GM12878 (cell line): ENCODE data around the gene C8B. TPM values are rescaled to one million over a fixed set of nuclear protein-coding genes. Genes with fewer than 3 reads are reported as not detected.

Experiments used
- ATAC-seq: fragments of 200-7000 bp; cut with Tn5 transposase; 3 replicates; pipeline ENCODE4 v1.9.1; 2020; ENCODE audit warnings: mild to moderate bottlenecking, moderate library complexity
- BruUV-seq: library from RNA; stranded (reverse); fragments of 400-500 nt; replicated peaks from 2 replicates; lab custom pipeline; 2021; lab: Mats Ljungman, UMichigan
- CTCF ChIA-PET: fragments of 300-600 bp; sonication (Branson Sonifier 250); formaldehyde crosslinking; extraction: SDS; loops from one replicate; lab custom pipeline; 2021; ENCODE audit warnings: inconsistent platforms; lab: Yijun Ruan, JAX
- POLR2A ChIA-PET: fragments of 350-600 bp; formaldehyde crosslinking; extraction: SDS; loops from one replicate; lab custom pipeline; 2021; ENCODE audit warnings: inconsistent platforms; lab: Charles Lee
- RAD21 ChIA-PET: fragments of 300-600 bp; sonication (Branson Sonifier 250); formaldehyde crosslinking; loops from one replicate; lab custom pipeline; 2023; ENCODE audit warnings: antibody characterized with exemption; ENCODE audit not compliant: unreplicated experiment; lab: Charles Lee
- SMC1A ChIA-PET: fragments of 300-600 bp; sonication (Branson Sonifier 250); formaldehyde crosslinking; loops from one replicate; lab custom pipeline; 2023; ENCODE audit not compliant: unreplicated experiment, uncharacterized antibody; lab: Charles Lee
- DNase-seq: peaks from one replicate; pipeline ENCODE4 v3.0.0-alpha.2; 2011; ENCODE audit warnings: low read depth, low spot score
- FAIRE-seq: peaks from 3 replicates; lab custom pipeline; 2011; peaks lifted over from hg19 to GRCh38; lab: Jason Lieb, UNC
- H2AFZ ChIP-seq: 2 replicates; pipeline ENCODE4 v1.6.0; 2011; ENCODE audit warnings: low read depth, low read length, control low read depth; ENCODE audit not compliant: control insufficient read depth
- H3K27ac ChIP-seq: 2 replicates; pipeline ENCODE4 v1.5.1; 2011; ENCODE audit warnings: control low read depth; ENCODE audit not compliant: control insufficient read depth, insufficient read depth
- H3K27me3 ChIP-seq, 2 experiments: replicated peaks in 1 of 2; 2 replicates each; pipeline versions ENCODE4 v1.6.0 to v1.6.1; 2011; ENCODE audit warnings: low read length in 1 of 2; ENCODE audit not compliant: control insufficient read depth in 2 of 2, insufficient read depth in 2 of 2
- H3K36me3 ChIP-seq, 2 experiments: 2 replicates each; pipeline ENCODE4 v1.5.1; 2011; ENCODE audit warnings: low read length in 1 of 2; ENCODE audit not compliant: control insufficient read depth in 2 of 2, insufficient read depth in 2 of 2
- H3K4me1 ChIP-seq: 2 replicates; pipeline ENCODE4 v1.6.1; 2011; ENCODE audit warnings: mild to moderate bottlenecking, low read length, moderate library complexity, mixed read lengths; ENCODE audit not compliant: control insufficient read depth, insufficient read depth
- H3K4me2 ChIP-seq: 2 replicates; pipeline ENCODE4 v1.6.0; 2011; ENCODE audit warnings: control low read depth; ENCODE audit not compliant: control insufficient read depth, insufficient read depth
- H3K4me3 ChIP-seq: fragments of 200-600 bp; sonication (generic); 2 replicates; pipeline ENCODE4 v1.5.1; 2016
- H3K79me2 ChIP-seq: 2 replicates; pipeline ENCODE4 v1.6.0; 2011; ENCODE audit warnings: low read length; ENCODE audit not compliant: control insufficient read depth, insufficient read depth
- H3K9ac ChIP-seq: 2 replicates; pipeline ENCODE4 v1.8.0; 2011; ENCODE audit warnings: low read length, control low read depth, mixed read lengths; ENCODE audit not compliant: control insufficient read depth, insufficient read depth
- H3K9me3 ChIP-seq: replicated peaks from 3 replicates; pipeline ENCODE4 v1.5.1; 2011; ENCODE audit warnings: mild to moderate bottlenecking, low read length; ENCODE audit not compliant: control insufficient read depth, insufficient read depth
- H4K20me1 ChIP-seq: 2 replicates; pipeline ENCODE4 v1.6.0; 2011; ENCODE audit not compliant: control insufficient read depth, insufficient read depth
- BRCA1 ChIP-seq: IDR thresholded peaks from 2 replicates; pipeline ENCODE4 v1.6.1; 2011; ENCODE audit warnings: low read depth, low read length, improper control_type of control experiment
- EGR1 ChIP-seq, 2 experiments: IDR thresholded peaks; 1 replicate in 1 of 2; 2 replicates in 1 of 2; pipeline ENCODE4 v1.6.1; 2011 to 2012; ENCODE audit warnings: low read depth in 2 of 2, low read length in 2 of 2, borderline replicate concordance in 1 of 2, mild to moderate bottlenecking in 1 of 2, moderate library complexity in 1 of 2
- FOXM1 ChIP-seq: IDR thresholded peaks from 2 replicates; pipeline ENCODE4 v1.6.1; 2012; ENCODE audit warnings: low read depth, mild to moderate bottlenecking, inconsistent platforms, low read length, moderate library complexity
- HSF1 ChIP-seq: fragments of 150-350 bp; IDR thresholded peaks from 2 replicates; pipeline ENCODE4 v1.6.1; 2014; ENCODE audit warnings: mild to moderate bottlenecking, low read depth, low read length
- JUNB ChIP-seq: IDR thresholded peaks from 2 replicates; pipeline ENCODE4 v1.6.1; 2016; ENCODE audit warnings: antibody characterized with exemption, mild to moderate bottlenecking
- POLR2A ChIP-seq: IDR thresholded peaks from 2 replicates; pipeline ENCODE4 v1.6.1; 2011; ENCODE audit warnings: low read depth, mild to moderate bottlenecking, low read length
- POU2F2 ChIP-seq: IDR thresholded peaks from 3 replicates; pipeline ENCODE4 v1.6.1; 2011; ENCODE audit warnings: low read depth, mild to moderate bottlenecking, low read length, borderline replicate concordance
- SPI1 ChIP-seq: IDR thresholded peaks from 2 replicates; pipeline ENCODE4 v1.6.1; 2011; ENCODE audit warnings: low read depth, mild to moderate bottlenecking, low read length, moderate library complexity, borderline replicate concordance; ENCODE audit not compliant: insufficient read depth
- SREBF2 ChIP-seq: IDR thresholded peaks from 2 replicates; pipeline ENCODE4 v1.6.1; 2012; ENCODE audit warnings: mild to moderate bottlenecking, low read length
- ZBTB4 ChIP-seq: fragments of 450-650 bp; formaldehyde crosslinking; IDR thresholded peaks from 2 replicates; pipeline ENCODE4 v1.4.0; 2022; ENCODE audit warnings: mild to moderate bottlenecking, moderate library complexity
- ZNF274 ChIP-seq: IDR thresholded peaks from one replicate; pipeline ENCODE4 v1.8.0; 2011; ENCODE audit not compliant: insufficient read length, insufficient read depth
- ZNF622 ChIP-seq: fragments of 450-650 bp; IDR thresholded peaks from 2 replicates; pipeline ENCODE4 v1.6.1; 2017; ENCODE audit warnings: mild to moderate bottlenecking, inconsistent platforms
- WGBS: methylation state at CpG from one replicate; pipeline ENCODE4 v1.1.6; 2016; ENCODE audit warnings: low lambda C conversion rate; ENCODE audit not compliant: insufficient replicate concordance, insufficient coverage; ENCODE audit errors: missing lambda C conversion rate; 5-methylcytosine and 5-hydroxymethylcytosine counted together
- in situ Hi-C: fragments of 300-500 bp; cut with MboI; formaldehyde crosslinking; loops from 9 replicates; pipeline ENCODE4 v1.14.3; 2018; ENCODE audit warnings: mixed read lengths
- intact Hi-C: fragments of 100-400 bp; cut with micrococcal nuclease; formaldehyde crosslinking; loops from one replicate; pipeline ENCODE4 v1.14.2; 2022; ENCODE audit not compliant: unreplicated experiment
- polyA plus RNA-seq, 11 experiments: library from polyadenylated mRNA; depleted of rRNA in 4 of 11; unstranded in 6 of 11; stranded (reverse) in 5 of 11; fragments of >200 nt; fragmentation: Nextera tagmentation in 4 of 11; fragmentation: Illumina TruSeq in 1 of 11; extraction: Ambion mirVana in 4 of 11; extraction: Trizol in 1 of 11; gene quantifications; 1 replicate in 1 of 11; 2 replicates in 10 of 11; pipeline versions ENCODE4 v1.2.1 to v1.2.3, GENCODE V29; 2011 to 2016; ENCODE audit warnings: inconsistent platforms in 2 of 11, missing spikeins in 2 of 11, low read depth in 1 of 11
- total RNA-seq, 4 experiments: library from RNA; depleted of rRNA in 3 of 4; stranded (reverse); fragments of >200 nt in 3 of 4; fragmentation: Illumina TruSeq in 1 of 4; extraction: Trizol in 1 of 4; gene quantifications; 2 replicates each; pipeline versions ENCODE4 v1.2.1 to v1.2.3, GENCODE V29; 2013 to 2021

The C8B gene
- total and polyA plus RNA-seq, 10 of the 15 experiments (the other 5 are each of a cell fraction or from before 2014, with no cell fraction given) = not detected

GRCh38 chr1:56911098-56911938 is 54.5 kb downstream of the C8B start (continued):
- TF ChIP-seq HSF1 = no peak
- no peak for TF ChIP-seq EGR1 (IDR thresholded peaks at IDR 0.05; ENCODE audit: borderline replicate concordance in 1 of 2, low read depth in 2 of 2, low read length in 2 of 2)

GRCh38 chr1:56910441-56910985 is 55.3 kb downstream of the C8B start:
- ChIA-PET CTCF (no interaction called here), POLR2A (no interaction called here), RAD21 (no interaction called here), SMC1A (no interaction called here)
- Histone ChIP-seq H3K4me1 (no peaks in the 10 kb centered on the region), H3K36me3 (no peaks in the 10 kb centered on the region), H3K4me2 (no peak overlapping the region), H3K9ac (no peak overlapping the region), H3K79me2 (no peaks in the 10 kb centered on the region), H3K4me3 (no peak overlapping the region), H3K27ac (no peak overlapping the region), H4K20me1 (no peaks in the 10 kb centered on the region), H3K9me3 (no peaks in the 10 kb centered on the region), H3K27me3 (peaks cover 0 to 2% of the 10 kb centered on the region in 2 experiments; a peak in 1 of 4 replicates), H2AFZ (no peak overlapping the region)
- 18% methylated on average over 4 of the region's 4 CpGs for WGBS
- intact Hi-C loops = no loop called here
- TF ChIP-seq FOXM1 = no peak
- no peak for TF ChIP-seq BRCA1
- TF ChIP-seq POU2F2 = no peak
- no peak for TF ChIP-seq ZNF274
- TF ChIP-seq SPI1 = no peak
- TF ChIP-seq ZNF622 = no peak
- TF ChIP-seq JUNB = no peak
- TF ChIP-seq SREBF2 = no peak
- no peak for TF ChIP-seq ZBTB4 (CRISPR knock-in tag)
- TF ChIP-seq POLR2A = no peak
- in situ Hi-C loops = no loop called here
- FAIRE-seq (no peak), DNase-seq (no peak), ATAC-seq (no peak)
- no TSS peak for BruUV-seq
